ENCODE measurements around the gene CHDH. TPM values are rescaled to one million over a fixed set of nuclear protein-coding genes. Genes with fewer than 3 reads are reported as not detected.

Gene CHDH
- total and polyA plus RNA-seq, 2 donors (not counting 3 experiments of a cell fraction or from before 2014, with no cell fraction given): 0.04 to 0.06 TPM

DNA sequence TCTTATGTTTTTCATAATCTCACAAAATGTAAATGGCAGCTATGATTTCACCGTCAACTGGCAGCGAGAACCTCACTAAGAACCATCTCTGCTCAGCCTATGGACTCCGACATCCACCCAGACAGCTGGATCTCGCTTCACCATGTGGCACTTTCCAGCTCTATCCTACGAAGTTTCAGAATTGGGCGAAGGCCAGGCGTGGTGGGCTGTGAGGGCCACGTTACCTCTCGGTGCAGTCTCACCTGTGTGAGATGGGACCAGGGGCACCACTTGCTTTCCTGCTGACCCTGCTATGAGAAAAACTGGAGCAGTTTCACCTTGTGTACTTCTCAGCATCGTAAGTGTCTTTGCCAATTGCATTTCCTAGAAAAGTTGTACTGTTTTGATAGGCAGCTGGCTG is 32.3 kb downstream of the CHDH start:
- no peak for DNase-seq (ENCODE audit: low read depth, low spot score)
- no peaks in the 10 kb centered on the region for H3K79me2 ChIP-seq (ENCODE audit: control insufficient read depth, insufficient read depth, low read length)
- no peak overlapping the region for H3K27ac ChIP-seq (ENCODE audit: insufficient read depth, low read depth, low read length)
- H3K36me3 ChIP-seq (ENCODE audit: control insufficient read depth in 2 of 2, extremely low read depth in 1 of 2, insufficient read depth in 2 of 2, low read length in 2 of 2): no peaks in the 10 kb centered on the region
- BruUV-seq (replicated peaks): no TSS peak
- ChIA-PET POLR2A (no interaction called here), CTCF (no interaction called here)
- no peak overlapping the region for H3K4me3 ChIP-seq (replicated peaks in 1 of 3; ENCODE audit: insufficient read depth in 1 of 3, low read depth in 1 of 3, low read length in 3 of 3)
- H3K4me1 ChIP-seq (ENCODE audit: control insufficient read depth, extremely low read depth, insufficient read depth, low read length): no peaks in the 10 kb centered on the region
- H3K9me1 ChIP-seq (replicated peaks; ENCODE audit: control insufficient read depth, extremely low read depth, insufficient read depth, low read length): no peaks in the 10 kb centered on the region
- no peak for FAIRE-seq
- no peaks in the 10 kb centered on the region for H3K27me3 ChIP-seq (ENCODE audit: control insufficient read depth in 2 of 2, insufficient read depth in 2 of 2, low read length in 2 of 2)
- no peak overlapping the region for H3K9ac ChIP-seq (replicated peaks; ENCODE audit: extremely low read depth, insufficient read depth, low read length)
- no peak for TF ChIP-seq MYC (IDR thresholded peaks at IDR 0.05; ENCODE audit: low read depth, low read length)
- no peaks in the 10 kb centered on the region for H3K9me3 ChIP-seq (replicated peaks; ENCODE audit: control insufficient read depth, insufficient read depth, low read length)
- dilution Hi-C loops (cut with MboI; ENCODE audit: extremely low pct_ligation_motif_present, low sequenced_read_pairs): no loop called here
- intact Hi-C loops (cut with micrococcal nuclease): no loop called here
- H3K4me2 ChIP-seq (ENCODE audit: insufficient read depth, low read length): no peak overlapping the region
- H2AFZ ChIP-seq (ENCODE audit: low read depth, low read length): no peak overlapping the region
- no peaks in the 10 kb centered on the region for H4K20me1 ChIP-seq (replicated peaks; ENCODE audit: control insufficient read depth, extremely low read depth, insufficient read depth, low read length)

DNA sequence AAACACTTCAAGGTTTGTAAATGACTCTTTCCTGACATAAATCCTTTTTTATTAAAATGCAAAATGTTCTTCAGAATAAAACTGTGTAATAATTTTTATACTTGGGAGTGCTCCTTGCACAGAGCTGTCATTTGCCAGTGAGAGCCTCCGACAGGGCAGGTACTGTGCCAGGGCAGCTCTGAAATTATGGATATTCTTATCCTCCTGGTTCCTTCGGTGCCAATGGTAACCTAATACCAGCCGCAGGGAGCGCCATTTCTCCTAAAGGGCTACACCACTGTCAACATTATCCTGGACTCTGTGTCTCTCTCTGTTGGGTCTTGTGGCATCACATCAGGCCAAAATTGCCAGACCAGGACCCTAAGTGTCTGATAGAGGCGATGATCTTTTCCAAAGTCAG is 33.0 kb downstream of the CHDH start:
- no TSS peak for BruUV-seq (replicated peaks)
- H3K9me3 ChIP-seq (replicated peaks; ENCODE audit: control insufficient read depth, insufficient read depth, low read length): no peaks in the 10 kb centered on the region
- TF ChIP-seq JUN (IDR thresholded peaks at IDR 0.05; ENCODE audit: borderline replicate concordance, insufficient read depth, insufficient read length, low read depth) (no peak), POLR2A (IDR thresholded peaks at IDR 0.05; ENCODE audit: low read depth, low read length) (no peak), EZH2 (IDR thresholded peaks at IDR 0.05; ENCODE audit: borderline replicate concordance, low read depth, low read length, severe bottlenecking) (no peak), FOS (IDR thresholded peaks at IDR 0.05; ENCODE audit: borderline replicate concordance, insufficient read depth, low read length) (no peak), GATA2 (IDR thresholded peaks at IDR 0.05; ENCODE audit: insufficient read depth, insufficient read length, low read depth, low read length) (no peak), POLR2AphosphoS5 (IDR thresholded peaks at IDR 0.05; ENCODE audit: insufficient read depth, low read depth, low read length) (no peak), MYC (IDR thresholded peaks at IDR 0.05; ENCODE audit: low read depth, low read length) (no peak)
- TF ChIP-seq, protein P1, sequence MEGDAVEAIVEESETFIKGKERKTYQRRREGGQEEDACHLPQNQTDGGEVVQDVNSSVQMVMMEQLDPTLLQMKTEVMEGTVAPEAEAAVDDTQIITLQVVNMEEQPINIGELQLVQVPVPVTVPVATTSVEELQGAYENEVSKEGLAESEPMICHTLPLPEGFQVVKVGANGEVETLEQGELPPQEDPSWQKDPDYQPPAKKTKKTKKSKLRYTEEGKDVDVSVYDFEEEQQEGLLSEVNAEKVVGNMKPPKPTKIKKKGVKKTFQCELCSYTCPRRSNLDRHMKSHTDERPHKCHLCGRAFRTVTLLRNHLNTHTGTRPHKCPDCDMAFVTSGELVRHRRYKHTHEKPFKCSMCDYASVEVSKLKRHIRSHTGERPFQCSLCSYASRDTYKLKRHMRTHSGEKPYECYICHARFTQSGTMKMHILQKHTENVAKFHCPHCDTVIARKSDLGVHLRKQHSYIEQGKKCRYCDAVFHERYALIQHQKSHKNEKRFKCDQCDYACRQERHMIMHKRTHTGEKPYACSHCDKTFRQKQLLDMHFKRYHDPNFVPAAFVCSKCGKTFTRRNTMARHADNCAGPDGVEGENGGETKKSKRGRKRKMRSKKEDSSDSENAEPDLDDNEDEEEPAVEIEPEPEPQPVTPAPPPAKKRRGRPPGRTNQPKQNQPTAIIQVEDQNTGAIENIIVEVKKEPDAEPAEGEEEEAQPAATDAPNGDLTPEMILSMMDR (IDR thresholded peaks at IDR 0.05; ENCODE audit: extremely low read depth in 1 of 2, insufficient read depth in 1 of 2, low read depth in 1 of 2, low read length in 2 of 2): no peak
- TF ChIP-seq, protein P2, sequence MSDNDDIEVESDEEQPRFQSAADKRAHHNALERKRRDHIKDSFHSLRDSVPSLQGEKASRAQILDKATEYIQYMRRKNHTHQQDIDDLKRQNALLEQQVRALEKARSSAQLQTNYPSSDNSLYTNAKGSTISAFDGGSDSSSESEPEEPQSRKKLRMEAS (IDR thresholded peaks at IDR 0.05; ENCODE audit: insufficient read depth, insufficient read length): no peak
- H3K27ac ChIP-seq (ENCODE audit: insufficient read depth, low read depth, low read length): no peak overlapping the region
- H3K9me1 ChIP-seq (replicated peaks; ENCODE audit: control insufficient read depth, extremely low read depth, insufficient read depth, low read length): no peaks in the 10 kb centered on the region
- dilution Hi-C loops (cut with MboI; ENCODE audit: extremely low pct_ligation_motif_present, low sequenced_read_pairs) (no loop called here), intact Hi-C loops (cut with micrococcal nuclease) (no loop called here)
- no peaks in the 10 kb centered on the region for H3K27me3 ChIP-seq (ENCODE audit: control insufficient read depth in 2 of 2, insufficient read depth in 2 of 2, low read length in 2 of 2)
- no peak for FAIRE-seq
- CTCF ChIA-PET: no interaction called here
- no peak overlapping the region for H3K4me3 ChIP-seq (replicated peaks in 1 of 3; ENCODE audit: insufficient read depth in 1 of 3, low read depth in 1 of 3, low read length in 3 of 3)
- no peaks in the 10 kb centered on the region for H4K20me1 ChIP-seq (replicated peaks; ENCODE audit: control insufficient read depth, extremely low read depth, insufficient read depth, low read length)
- no peak for DNase-seq (ENCODE audit: low read depth, low spot score)
- no peak overlapping the region for H2AFZ ChIP-seq (ENCODE audit: low read depth, low read length)
- no peaks in the 10 kb centered on the region for H3K79me2 ChIP-seq (ENCODE audit: control insufficient read depth, insufficient read depth, low read length)
- no peaks in the 10 kb centered on the region for H3K36me3 ChIP-seq (ENCODE audit: control insufficient read depth in 2 of 2, extremely low read depth in 1 of 2, insufficient read depth in 2 of 2, low read length in 2 of 2)
- POLR2A ChIA-PET: no interaction called here
- no peak overlapping the region for H3K9ac ChIP-seq (replicated peaks; ENCODE audit: extremely low read depth, insufficient read depth, low read length)
- no peaks in the 10 kb centered on the region for H3K4me1 ChIP-seq (ENCODE audit: control insufficient read depth, extremely low read depth, insufficient read depth, low read length)
- H3K4me2 ChIP-seq (ENCODE audit: insufficient read depth, low read length): no peak overlapping the region
